Natural killer cell (primary cell): ENCODE measurements around the gene SIGLECL1. TPM values are rescaled to one million over a fixed set of nuclear protein-coding genes. Genes with fewer than 3 reads are reported as not detected.
A peak's percentile ranks its signal among the peaks of the same experiment; 100 is the strongest.
"Not testable (repeated sequence)": the region's sequence is repeated elsewhere in the genome, so short reads cannot be mapped to it uniquely, and the experiment has no call there.

Source experiments
- ATAC-seq, 3 donors: fragments of 150-1000 bp in 2 of 3; fragments of 200-7000 bp in 1 of 3; cut with Tn5 transposase; 1 replicate in 1 of 3; 2 replicates in 2 of 3; pipeline ENCODE4 v1.10.0; 2021; ENCODE audit warnings: mild to moderate bottlenecking in 2 of 3, moderate library complexity in 2 of 3
- DNase-seq, 2 donors: peaks; one replicate each; pipeline versions ENCODE4 v3.0.0 to v3.0.0-alpha.2; 2013 to 2021; ENCODE audit warnings: mixed read lengths in 1 of 2
- H3K27ac ChIP-seq: one replicate; pipeline ENCODE4 v1.5.1; 2013; ENCODE audit warnings: mild to moderate bottlenecking, low read length
- H3K27me3 ChIP-seq: one replicate; pipeline ENCODE4 v1.6.1; 2013; ENCODE audit warnings: low read length; ENCODE audit not compliant: control insufficient read depth, insufficient read depth
- H3K36me3 ChIP-seq: one replicate; pipeline ENCODE4 v1.6.1; 2013; ENCODE audit warnings: low read length; ENCODE audit not compliant: control insufficient read depth, insufficient read depth
- H3K4me1 ChIP-seq: one replicate; pipeline ENCODE4 v1.6.1; 2013; ENCODE audit warnings: low read length; ENCODE audit not compliant: control insufficient read depth, insufficient read depth
- H3K4me3 ChIP-seq: one replicate; pipeline ENCODE4 v1.5.1; 2013; ENCODE audit warnings: low read length
- H3K9me3 ChIP-seq: one replicate; pipeline ENCODE4 v1.6.1; 2013; ENCODE audit warnings: low read length; ENCODE audit not compliant: control insufficient read depth, insufficient read depth
- H3K27ac Mint-ChIP-seq, 2 donors: one replicate each; pipeline ENCODE4 v1.8.0; 2022; ENCODE audit warnings: mild to moderate bottlenecking in 2 of 2, mixed read lengths in 2 of 2, moderate library complexity in 1 of 2
- H3K27me3 Mint-ChIP-seq, 2 donors: one replicate each; pipeline ENCODE4 v1.8.0; 2022; ENCODE audit warnings: low read depth in 2 of 2, mixed read lengths in 2 of 2
- H3K36me3 Mint-ChIP-seq: one replicate; pipeline ENCODE4 v1.8.0; 2022; ENCODE audit warnings: mixed read lengths
- H3K4me1 Mint-ChIP-seq, 2 donors: one replicate each; pipeline ENCODE4 v1.8.0; 2022; ENCODE audit warnings: mixed read lengths in 2 of 2
- H3K4me3 Mint-ChIP-seq: one replicate; pipeline ENCODE4 v1.8.0; 2022; ENCODE audit warnings: mild to moderate bottlenecking, moderate library complexity, mixed read lengths
- H3K9me3 Mint-ChIP-seq, 2 donors: one replicate each; pipeline ENCODE4 v1.8.0; 2022; ENCODE audit warnings: mixed read lengths in 2 of 2
- WGBS: methylation state at CpG from one replicate; pipeline ENCODE4 v1.1.7; 2013; ENCODE audit warnings: missing lambda C conversion rate; ENCODE audit not compliant: insufficient coverage; 5-methylcytosine and 5-hydroxymethylcytosine counted together
- intact Hi-C: fragments of 100-400 bp; cut with micrococcal nuclease; formaldehyde crosslinking; loops from one replicate; pipeline ENCODE4 v1.14.2; 2022
- total RNA-seq, 4 donors: library from RNA; stranded (reverse); fragments of 120-200 nt in 1 of 4; gene quantifications; one replicate each; pipeline versions ENCODE4 v1.2.3 to v1.2.4, GENCODE V29; 2013 to 2022
- TF ChIP-seq, protein P1 (sequence below): fragments of 200-600 bp; IDR thresholded peaks from one replicate; pipeline ENCODE4 v1.8.0; 2022; ENCODE audit warnings: antibody characterized with exemption

The SIGLECL1 gene
- total RNA-seq, 3 donors from 2014 or later (not counting 1 experiment from before 2014, with no cell fraction given) = not detected

DNA sequence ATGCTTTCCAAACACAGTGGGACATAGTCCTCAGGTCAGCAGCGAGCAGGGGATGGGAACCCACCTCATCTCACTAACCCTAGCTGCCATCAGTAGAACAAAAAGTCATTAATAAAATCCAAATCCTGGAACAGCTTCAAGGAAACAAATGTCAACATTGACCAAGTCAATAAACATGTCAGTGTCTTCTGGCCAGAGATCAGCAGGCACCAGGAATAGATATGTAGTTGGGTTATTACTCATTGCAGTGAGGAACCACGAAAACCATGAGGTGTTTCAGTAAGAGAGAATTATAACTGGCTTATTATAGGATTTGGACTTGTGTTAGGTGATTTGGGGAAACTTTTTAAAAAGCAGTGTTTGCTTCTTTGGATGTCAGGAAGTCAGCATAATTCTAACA, 43.1 kb upstream of the SIGLECL1 start:
- ATAC-seq = no peak

DNA sequence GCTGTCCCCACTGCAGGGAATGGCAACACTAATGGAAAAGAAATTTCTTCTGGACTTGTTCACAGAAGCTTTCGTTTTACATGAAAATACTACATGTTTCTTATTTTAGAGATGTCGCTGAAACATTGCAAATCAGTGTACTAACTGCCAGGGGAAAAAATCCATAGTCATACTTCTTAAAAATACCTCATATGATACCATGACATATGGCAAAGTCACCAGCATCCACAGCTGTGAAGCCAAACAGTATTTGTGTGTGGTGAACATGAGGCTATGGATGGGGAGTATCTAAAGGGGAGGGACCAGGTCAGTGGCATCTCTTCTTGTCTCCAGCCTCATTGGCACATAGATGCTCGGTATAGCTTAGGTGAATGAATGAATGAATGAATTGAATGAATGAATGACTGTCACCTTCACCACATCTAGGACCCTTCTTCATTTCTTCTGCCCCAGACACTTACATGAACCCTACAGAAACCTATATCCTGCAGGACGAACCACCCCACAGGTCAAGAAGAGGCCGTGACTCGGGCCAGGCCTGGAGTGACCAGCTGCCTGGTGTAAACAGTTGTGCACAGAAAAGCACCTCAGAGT, 40.6 kb upstream of the SIGLECL1 start:
- no peak for DNase-seq
- Mint-ChIP-seq H3K27ac (no peak overlapping the region), H3K9me3 (no peaks in the 10 kb centered on the region), H3K4me3 (no peak overlapping the region), H3K27me3 (peaks cover 0 to 6% of the 10 kb centered on the region in 2 donors), H3K4me1 (no peaks in the 10 kb centered on the region), H3K36me3 (no peaks in the 10 kb centered on the region)
- TF ChIP-seq, protein P1, sequence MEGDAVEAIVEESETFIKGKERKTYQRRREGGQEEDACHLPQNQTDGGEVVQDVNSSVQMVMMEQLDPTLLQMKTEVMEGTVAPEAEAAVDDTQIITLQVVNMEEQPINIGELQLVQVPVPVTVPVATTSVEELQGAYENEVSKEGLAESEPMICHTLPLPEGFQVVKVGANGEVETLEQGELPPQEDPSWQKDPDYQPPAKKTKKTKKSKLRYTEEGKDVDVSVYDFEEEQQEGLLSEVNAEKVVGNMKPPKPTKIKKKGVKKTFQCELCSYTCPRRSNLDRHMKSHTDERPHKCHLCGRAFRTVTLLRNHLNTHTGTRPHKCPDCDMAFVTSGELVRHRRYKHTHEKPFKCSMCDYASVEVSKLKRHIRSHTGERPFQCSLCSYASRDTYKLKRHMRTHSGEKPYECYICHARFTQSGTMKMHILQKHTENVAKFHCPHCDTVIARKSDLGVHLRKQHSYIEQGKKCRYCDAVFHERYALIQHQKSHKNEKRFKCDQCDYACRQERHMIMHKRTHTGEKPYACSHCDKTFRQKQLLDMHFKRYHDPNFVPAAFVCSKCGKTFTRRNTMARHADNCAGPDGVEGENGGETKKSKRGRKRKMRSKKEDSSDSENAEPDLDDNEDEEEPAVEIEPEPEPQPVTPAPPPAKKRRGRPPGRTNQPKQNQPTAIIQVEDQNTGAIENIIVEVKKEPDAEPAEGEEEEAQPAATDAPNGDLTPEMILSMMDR = no peak
- intact Hi-C loops = no loop called here
- no peaks in the 10 kb centered on the region for H3K36me3 ChIP-seq
- H3K27ac ChIP-seq = no peak overlapping the region
- peak in 1 of 3 donors; percentile 10 for ATAC-seq
- WGBS = 82% methylated on average over 5 of the region's 6 CpGs
- H3K9me3 ChIP-seq = no peaks in the 10 kb centered on the region
- H3K27me3 ChIP-seq = no peaks in the 10 kb centered on the region
- H3K4me3 ChIP-seq = no peak overlapping the region
- H3K4me1 ChIP-seq = peaks cover 8% of the 10 kb centered on the region

More for the DNA sequence above, 43.1 kb upstream of the SIGLECL1 start:
- Histone ChIP-seq H3K4me3 (no peak overlapping the region), H3K4me1 (peaks cover 11% of the 10 kb centered on the region), H3K27me3 (no peaks in the 10 kb centered on the region), H3K27ac (no peak overlapping the region), H3K9me3 (no peaks in the 10 kb centered on the region), H3K36me3 (no peaks in the 10 kb centered on the region)
- 67% methylated on average over 2 of the region's 2 CpGs for WGBS
- intact Hi-C loops = no loop called here
- no peaks in the 10 kb centered on the region for H3K36me3 Mint-ChIP-seq
- TF ChIP-seq, protein P1 = no peak
- H3K4me3 Mint-ChIP-seq = no peak overlapping the region
- no peak overlapping the region for H3K27ac Mint-ChIP-seq
- H3K9me3 Mint-ChIP-seq = no peaks in the 10 kb centered on the region
- H3K27me3 Mint-ChIP-seq = peaks cover 0 to 6% of the 10 kb centered on the region in 2 donors
- DNase-seq = no peak
- H3K4me1 Mint-ChIP-seq = no peaks in the 10 kb centered on the region

DNA sequence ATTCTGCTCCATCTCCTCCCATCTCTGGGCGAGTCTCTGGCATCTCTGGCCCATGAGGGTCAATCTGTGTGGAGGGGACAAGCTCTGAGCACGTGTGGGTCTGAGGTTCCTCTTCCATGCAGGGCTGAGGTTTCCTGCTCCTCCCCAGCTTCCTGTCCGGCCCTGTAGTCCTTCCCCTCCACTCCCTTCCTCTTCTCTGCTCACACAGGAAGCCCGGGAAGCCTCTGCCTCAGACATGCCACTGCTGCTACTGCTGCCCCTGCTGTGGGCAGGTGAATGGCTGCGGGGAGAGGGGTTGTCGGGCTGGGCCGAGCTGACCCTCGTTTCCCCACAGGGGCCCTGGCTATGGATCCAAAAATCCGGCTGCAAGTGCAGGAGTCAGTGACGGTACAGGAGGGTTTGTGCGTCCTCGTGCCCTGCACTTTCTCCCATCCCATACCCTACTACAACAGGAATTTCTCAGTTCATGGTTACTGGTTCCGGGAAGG, 40.0 kb upstream of the SIGLECL1 start:
- H3K36me3 Mint-ChIP-seq, H3K4me3 ChIP-seq, H3K4me1 Mint-ChIP-seq, H3K27ac ChIP-seq, H3K27ac Mint-ChIP-seq, H3K9me3 ChIP-seq, intact Hi-C loops, DNase-seq, H3K27me3 ChIP-seq, H3K27me3 Mint-ChIP-seq, H3K36me3 ChIP-seq, H3K4me3 Mint-ChIP-seq, H3K4me1 ChIP-seq, H3K9me3 Mint-ChIP-seq: not testable (repeated sequence)
- WGBS = 32% methylated on average over 13 of the region's 13 CpGs
- peak in 2 of 3 donors; percentile 40 to 57 for ATAC-seq

DNA sequence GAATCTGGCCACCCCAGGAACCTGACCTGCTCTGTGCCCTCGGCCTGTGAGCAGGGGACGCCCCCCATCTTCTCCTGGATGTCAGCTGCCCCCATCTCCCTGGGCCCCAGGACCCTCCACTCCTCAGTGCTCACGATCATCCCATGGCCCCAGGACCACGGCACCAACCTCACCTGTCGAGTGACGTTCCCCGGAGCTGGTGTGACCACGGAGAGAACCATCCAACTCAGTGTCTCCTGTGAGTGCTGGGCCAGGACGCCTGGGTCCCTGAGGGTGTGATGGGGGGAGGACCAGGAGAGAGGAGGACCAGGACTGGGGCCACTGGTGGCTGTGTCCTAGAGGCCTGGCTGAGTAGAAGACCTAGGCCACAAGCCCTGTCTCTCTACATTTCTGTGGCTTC, 39.0 kb upstream of the SIGLECL1 start:
- Mint-ChIP-seq H3K9me3 (no peaks in the 10 kb centered on the region), H3K4me3 (no peak overlapping the region), H3K27me3 (peaks cover 0 to 6% of the 10 kb centered on the region in 2 donors), H3K27ac (no peak overlapping the region), H3K4me1 (no peaks in the 10 kb centered on the region), H3K36me3 (no peaks in the 10 kb centered on the region)
- H3K27ac ChIP-seq = no peak overlapping the region
- no peak for DNase-seq
- H3K9me3 ChIP-seq = no peaks in the 10 kb centered on the region
- intact Hi-C loops = no loop called here
- TF ChIP-seq, protein P1 = no peak
- H3K4me1 ChIP-seq = peaks cover 8% of the 10 kb centered on the region
- no peak for ATAC-seq
- 92% methylated on average over 9 of the region's 9 CpGs for WGBS
- H3K36me3 ChIP-seq = no peaks in the 10 kb centered on the region
- no peak overlapping the region for H3K4me3 ChIP-seq
- H3K27me3 ChIP-seq = no peaks in the 10 kb centered on the region
